GM23338 (cell line): ENCODE data around the gene DIDO1. TPM values are rescaled to one million over a fixed set of nuclear protein-coding genes. Genes with fewer than 3 reads are reported as not detected.

ENCODE experiments used
- ATAC-seq: fragments of 200-7000 bp; cut with Tn5 transposase; 3 replicates; pipeline ENCODE4 v1.9.1; 2020
- DNase-seq: peaks from one replicate; pipeline ENCODE4 v3.0.0-alpha.2; 2015; ENCODE audit warnings: low spot score
- H2AFZ ChIP-seq: fragments of 200-600 bp; sonication (generic); 2 replicates; pipeline ENCODE4 v1.8.0; 2016; ENCODE audit warnings: antibody characterized with exemption, mild to moderate bottlenecking, moderate library complexity
- H3F3A ChIP-seq: fragments of 200-600 bp; sonication (generic); replicated peaks from 2 replicates; pipeline ENCODE4 v1.8.0; 2017; ENCODE audit warnings: antibody characterized with exemption, mixed run types, low read depth
- H3K27ac ChIP-seq: fragments of 200-600 bp; sonication (generic); 2 replicates; pipeline ENCODE4 v1.6.1; 2016; ENCODE audit warnings: low read depth
- H3K27me3 ChIP-seq: fragments of 200-600 bp; sonication (generic); 2 replicates; pipeline ENCODE4 v1.8.0; 2016; ENCODE audit warnings: mild to moderate bottlenecking, mixed run types, moderate library complexity; ENCODE audit not compliant: insufficient read depth
- H3K36me3 ChIP-seq: fragments of 200-600 bp; sonication (generic); 2 replicates; pipeline ENCODE4 v1.8.0; 2016; ENCODE audit warnings: mild to moderate bottlenecking; ENCODE audit not compliant: insufficient read depth
- H3K4me1 ChIP-seq: fragments of 200-600 bp; sonication (generic); 2 replicates; pipeline ENCODE4 v1.8.0; 2016; ENCODE audit warnings: mild to moderate bottlenecking, moderate library complexity; ENCODE audit not compliant: insufficient read depth
- H3K4me2 ChIP-seq: fragments of 200-600 bp; sonication (generic); 2 replicates; pipeline ENCODE4 v1.7.1; 2017; ENCODE audit warnings: mixed run types
- H3K4me3 ChIP-seq: fragments of 200-600 bp; sonication (generic); 2 replicates; pipeline ENCODE4 v1.6.1; 2016; ENCODE audit warnings: mixed run types
- H3K79me2 ChIP-seq: fragments of 200-600 bp; sonication (generic); replicated peaks from 2 replicates; pipeline ENCODE4 v1.8.0; 2017; ENCODE audit warnings: mild to moderate bottlenecking; ENCODE audit not compliant: insufficient read depth
- H3K9me2 ChIP-seq: fragments of 200-600 bp; sonication (generic); 2 replicates; pipeline ENCODE4 v1.8.0; 2017; ENCODE audit not compliant: insufficient read depth
- H4K20me1 ChIP-seq: fragments of 200-600 bp; sonication (generic); replicated peaks from 2 replicates; pipeline ENCODE4 v1.8.0; 2017; ENCODE audit warnings: mild to moderate bottlenecking; ENCODE audit not compliant: insufficient read depth
- H3K27ac Mint-ChIP-seq: 2 replicates; pipeline ENCODE4 v1.8.0; 2020; ENCODE audit warnings: inconsistent platforms, mild to moderate bottlenecking, moderate library complexity, mixed read lengths
- H3K27me3 Mint-ChIP-seq: 3 replicates; pipeline ENCODE4 v1.8.0; 2022; ENCODE audit warnings: low read depth, mild to moderate bottlenecking, moderate library complexity, mixed read lengths, inconsistent platforms; ENCODE audit not compliant: insufficient read depth, poor library complexity
- H3K36me3 Mint-ChIP-seq: 3 replicates; pipeline ENCODE4 v1.8.0; 2021; ENCODE audit warnings: low read depth, mild to moderate bottlenecking, inconsistent platforms, moderate library complexity, mixed read lengths
- H3K4me1 Mint-ChIP-seq: 3 replicates; pipeline ENCODE4 v1.8.0; 2020; ENCODE audit warnings: mild to moderate bottlenecking, inconsistent platforms, mixed read lengths
- H3K4me3 Mint-ChIP-seq: 3 replicates; pipeline ENCODE4 v1.8.0; 2021; ENCODE audit warnings: moderate library complexity, mild to moderate bottlenecking, inconsistent platforms, mixed read lengths
- H3K9me3 Mint-ChIP-seq: 3 replicates; pipeline ENCODE4 v1.8.0; 2020; ENCODE audit warnings: moderate library complexity, mild to moderate bottlenecking, inconsistent platforms, mixed read lengths
- CREB1 ChIP-seq: fragments of 250-450 bp; sonication (Bioruptor Pico); IDR thresholded peaks from 2 replicates; pipeline ENCODE4 v1.5.0; 2020; ENCODE audit warnings: low read depth, mild to moderate bottlenecking, moderate library complexity
- CTCF ChIP-seq, 2 experiments: fragments of 200-600 bp in 1 of 2; sonication (generic) in 1 of 2; conservative IDR thresholded peaks; 2 replicates each; pipeline versions ENCODE4 v1.5.1 to v1.6.1; 2016 to 2017; ENCODE audit warnings: antibody characterized with exemption in 2 of 2, low read depth in 2 of 2, mild to moderate bottlenecking in 2 of 2, moderate library complexity in 1 of 2
- JUNB ChIP-seq: IDR thresholded peaks from one replicate; pipeline ENCODE4 v1.6.1; 2016; ENCODE audit warnings: antibody characterized with exemption; ENCODE audit not compliant: unreplicated experiment
- NANOG ChIP-seq: IDR thresholded peaks from 2 replicates; pipeline ENCODE4 v1.6.1; 2016; ENCODE audit warnings: antibody characterized with exemption, borderline replicate concordance
- POLR2AphosphoS5 ChIP-seq: IDR thresholded peaks from 2 replicates; pipeline ENCODE4 v1.6.1; 2016; ENCODE audit warnings: antibody characterized with exemption, low read depth
- REST ChIP-seq: IDR thresholded peaks from one replicate; pipeline ENCODE4 v1.6.1; 2018; ENCODE audit warnings: antibody characterized with exemption; ENCODE audit not compliant: unreplicated experiment
- ZNF462 ChIP-seq: fragments of 250-450 bp; sonication (Bioruptor Pico); IDR thresholded peaks from 2 replicates; pipeline ENCODE4 v1.5.0; 2020; ENCODE audit warnings: mild to moderate bottlenecking, moderate library complexity
- polyA plus RNA-seq: library from polyadenylated mRNA; unstranded; fragments of >200 nt; fragmentation: Nextera tagmentation; extraction: Ambion mirVana; gene quantifications from 2 replicates; pipeline ENCODE4 v1.2.1, GENCODE V29; 2016
- total RNA-seq: library from RNA; depleted of rRNA; stranded (reverse); fragments of >200 nt; shearing (Covaris generic); gene quantifications from 2 replicates; pipeline ENCODE4 v1.2.3, GENCODE V29; 2014
- TF ChIP-seq, protein P1 (sequence below): IDR thresholded peaks from 2 replicates; pipeline ENCODE4 v1.6.1; 2016; ENCODE audit warnings: antibody characterized with exemption

The DIDO1 gene
- total and polyA plus RNA-seq, 2 experiments from 2014 or later = 72.4 to 162 TPM

GRCh38 chr20:62916703-62917476, 9.4 kb downstream of the DIDO1 start:
- no peak for DNase-seq
- H3K4me3 Mint-ChIP-seq = peak overlapping the region; percentile 43; the same call in 2 of the 3 replicates
- no peak overlapping the region for H2AFZ ChIP-seq
- no peaks in the 10 kb centered on the region for H3K9me3 Mint-ChIP-seq
- no peak for ATAC-seq
- no peak overlapping the region for H3K27ac Mint-ChIP-seq
- peaks cover 18% of the 10 kb centered on the region for H3K36me3 Mint-ChIP-seq
- H3K79me2 ChIP-seq = peaks cover 100% of the 10 kb centered on the region
- no peak for TF ChIP-seq REST
- no peak for TF ChIP-seq NANOG
- no peak for TF ChIP-seq JUNB
- TF ChIP-seq ZNF462 = no peak
- TF ChIP-seq CTCF (conservative IDR thresholded peaks at IDR 0.05; ENCODE audit: low read depth in 2 of 2) = no peak
- TF ChIP-seq, protein P1, sequence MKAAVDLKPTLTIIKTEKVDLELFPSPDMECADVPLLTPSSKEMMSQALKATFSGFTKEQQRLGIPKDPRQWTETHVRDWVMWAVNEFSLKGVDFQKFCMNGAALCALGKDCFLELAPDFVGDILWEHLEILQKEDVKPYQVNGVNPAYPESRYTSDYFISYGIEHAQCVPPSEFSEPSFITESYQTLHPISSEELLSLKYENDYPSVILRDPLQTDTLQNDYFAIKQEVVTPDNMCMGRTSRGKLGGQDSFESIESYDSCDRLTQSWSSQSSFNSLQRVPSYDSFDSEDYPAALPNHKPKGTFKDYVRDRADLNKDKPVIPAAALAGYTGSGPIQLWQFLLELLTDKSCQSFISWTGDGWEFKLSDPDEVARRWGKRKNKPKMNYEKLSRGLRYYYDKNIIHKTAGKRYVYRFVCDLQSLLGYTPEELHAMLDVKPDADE = no peak
- no peak for TF ChIP-seq CREB1 (CRISPR knock-in tag)
- no peak for TF ChIP-seq POLR2AphosphoS5
- peaks cover 13% of the 10 kb centered on the region for H3K27me3 Mint-ChIP-seq
- peaks cover 16% of the 10 kb centered on the region for H3K36me3 ChIP-seq
- peaks cover 74% of the 10 kb centered on the region for H3K4me1 Mint-ChIP-seq
- H3K9me2 ChIP-seq = no peaks in the 10 kb centered on the region
- H3K4me3 ChIP-seq = peak overlapping the region; percentile 18
- H3K27me3 ChIP-seq = no peaks in the 10 kb centered on the region
- H3K4me2 ChIP-seq = peak overlapping the region; percentile 77
- H3K4me1 ChIP-seq = peaks cover 82% of the 10 kb centered on the region
- peaks cover 89% of the 10 kb centered on the region for H4K20me1 ChIP-seq
- peaks cover 39% of the 10 kb centered on the region for H3F3A ChIP-seq
- peak overlapping the region; percentile 59; the same call in 1 of the 2 replicates for H3K27ac ChIP-seq
